ENCODE measurements around the gene ZNF777. TPM values are rescaled to one million over a fixed set of nuclear protein-coding genes. Genes with fewer than 3 reads are reported as not detected.

ZNF777 gene
- total RNA-seq (ENCODE audit: low replicate concordance) = 17.4 and 17.6 TPM in 2 replicates
- long read RNA-seq = 0 reads

GRCh38 chr7:149460493-149461277, at the start of gene ZNF777:
Gene ZNF777, minus strand, starts transcription at chr7:149461062. Its CDS starts 5,040 bp downstream, at chr7:149456022.
- H3K4me1 Mint-ChIP-seq (ENCODE audit: unreplicated experiment) = peaks cover 21% of the 10 kb centered on the region
- peak within 1 kb of the TSS; percentile 92 for H3K4me3 Mint-ChIP-seq
- TF ChIP-seq CTCF (conservative IDR thresholded peaks at IDR 0.05) = peak; percentile 70
- peaks cover 9% of the 10 kb centered on the region for H3K27me3 Mint-ChIP-seq
- peak; percentile 81 for DNase-seq (ENCODE audit: extremely low spot score, unreplicated experiment)
- peak within 1 kb of the TSS; percentile 79 for H3K27ac Mint-ChIP-seq
- H3K9me3 Mint-ChIP-seq = no peaks in the 10 kb centered on the region
- H3K36me3 Mint-ChIP-seq = peaks cover 4% of the 10 kb centered on the region

GRCh38 chr7:149510248-149510647, 49.4 kb upstream of the ZNF777 start:
- peaks cover 5% of the 10 kb centered on the region for H3K9me3 Mint-ChIP-seq

GRCh38 chr7:149509774-149510173, 48.9 kb upstream of the ZNF777 start:
- Mint-ChIP-seq H3K4me3 (no peak overlapping the region), H3K4me1 (ENCODE audit: unreplicated experiment) (no peaks in the 10 kb centered on the region), H3K27me3 (peaks cover 10% of the 10 kb centered on the region), H3K36me3 (no peaks in the 10 kb centered on the region), H3K9me3 (peaks cover 9% of the 10 kb centered on the region), H3K27ac (no peak overlapping the region)
- no peak for DNase-seq (ENCODE audit: extremely low spot score, unreplicated experiment)
- TF ChIP-seq CTCF (conservative IDR thresholded peaks at IDR 0.05) = no peak

More at GRCh38 chr7:149510248-149510647, 49.4 kb upstream of the ZNF777 start:
- no peak for DNase-seq (ENCODE audit: extremely low spot score, unreplicated experiment)
- peaks cover 13% of the 10 kb centered on the region for H3K27me3 Mint-ChIP-seq
- no peaks in the 10 kb centered on the region for H3K36me3 Mint-ChIP-seq
- H3K4me1 Mint-ChIP-seq (ENCODE audit: unreplicated experiment) = no peaks in the 10 kb centered on the region
- TF ChIP-seq CTCF (conservative IDR thresholded peaks at IDR 0.05) = no peak
- no peak overlapping the region for H3K4me3 Mint-ChIP-seq
- no peak overlapping the region for H3K27ac Mint-ChIP-seq

- Mint-ChIP-seq H3K27me3 (peaks cover 7% of the 10 kb centered on the region), H3K36me3 (no peaks in the 10 kb centered on the region), H3K4me1 (ENCODE audit: unreplicated experiment) (no peaks in the 10 kb centered on the region), H3K27ac (no peak overlapping the region), H3K9me3 (peaks cover 9% of the 10 kb centered on the region), H3K4me3 (no peak overlapping the region)
- DNase-seq (ENCODE audit: extremely low spot score, unreplicated experiment) = no peak
- TF ChIP-seq CTCF (conservative IDR thresholded peaks at IDR 0.05) = no peak
Measured at GRCh38 chr7:149505551-149505950, 44.7 kb upstream of the ZNF777 start.

GRCh38 chr7:149501651-149502050, 40.8 kb upstream of the ZNF777 start:
- peaks cover 27% of the 10 kb centered on the region for H3K27me3 Mint-ChIP-seq

More at GRCh38 chr7:149501651-149502050, 40.8 kb upstream of the ZNF777 start:
- no peak overlapping the region for H3K4me3 Mint-ChIP-seq
- no peak for DNase-seq (ENCODE audit: extremely low spot score, unreplicated experiment)
- H3K27ac Mint-ChIP-seq = no peak overlapping the region
- no peaks in the 10 kb centered on the region for H3K36me3 Mint-ChIP-seq
- no peak for TF ChIP-seq CTCF (conservative IDR thresholded peaks at IDR 0.05)
- peaks cover 3% of the 10 kb centered on the region for H3K4me1 Mint-ChIP-seq (ENCODE audit: unreplicated experiment)
- peaks cover 4% of the 10 kb centered on the region for H3K9me3 Mint-ChIP-seq
